SH-SY5Y (cell line): ENCODE measurements around the gene ADAMTS2.

Source experiments
- GATA2 ChIP-seq: IDR thresholded peaks from 2 replicates; pipeline ENCODE4 v1.6.1; 2011; ENCODE audit warnings: mild to moderate bottlenecking, low read depth, low read length
- GATA3 ChIP-seq: IDR thresholded peaks from 2 replicates; pipeline ENCODE4 v1.6.1; 2011; ENCODE audit warnings: low read depth, mild to moderate bottlenecking, low read length, moderate library complexity

GRCh38 chr5:179287631-179288030 is 57.6 kb downstream of the ADAMTS2 start:
- TF ChIP-seq GATA2 (no peak), GATA3 (no peak)
